Brain pericyte (primary cell): ENCODE measurements around the gene SEC61B.

Source experiments
- DNase-seq: peaks from one replicate; pipeline ENCODE4 v3.0.0-alpha.2; 2012; ENCODE audit warnings: low read depth, low spot score

SEC61B gene

GRCh38 chr9:99221621-99222415 lies at the start of gene SEC61B, which contains the start of gene ALG2:
Gene SEC61B (plus strand): TSS chr9:99222282. CDS start chr9:99222364, 82 bp downstream.
Gene ALG2 (minus strand): TSS chr9:99221942. CDS start chr9:99221894, 48 bp downstream.
- peak; percentile 91 for DNase-seq

DNA sequence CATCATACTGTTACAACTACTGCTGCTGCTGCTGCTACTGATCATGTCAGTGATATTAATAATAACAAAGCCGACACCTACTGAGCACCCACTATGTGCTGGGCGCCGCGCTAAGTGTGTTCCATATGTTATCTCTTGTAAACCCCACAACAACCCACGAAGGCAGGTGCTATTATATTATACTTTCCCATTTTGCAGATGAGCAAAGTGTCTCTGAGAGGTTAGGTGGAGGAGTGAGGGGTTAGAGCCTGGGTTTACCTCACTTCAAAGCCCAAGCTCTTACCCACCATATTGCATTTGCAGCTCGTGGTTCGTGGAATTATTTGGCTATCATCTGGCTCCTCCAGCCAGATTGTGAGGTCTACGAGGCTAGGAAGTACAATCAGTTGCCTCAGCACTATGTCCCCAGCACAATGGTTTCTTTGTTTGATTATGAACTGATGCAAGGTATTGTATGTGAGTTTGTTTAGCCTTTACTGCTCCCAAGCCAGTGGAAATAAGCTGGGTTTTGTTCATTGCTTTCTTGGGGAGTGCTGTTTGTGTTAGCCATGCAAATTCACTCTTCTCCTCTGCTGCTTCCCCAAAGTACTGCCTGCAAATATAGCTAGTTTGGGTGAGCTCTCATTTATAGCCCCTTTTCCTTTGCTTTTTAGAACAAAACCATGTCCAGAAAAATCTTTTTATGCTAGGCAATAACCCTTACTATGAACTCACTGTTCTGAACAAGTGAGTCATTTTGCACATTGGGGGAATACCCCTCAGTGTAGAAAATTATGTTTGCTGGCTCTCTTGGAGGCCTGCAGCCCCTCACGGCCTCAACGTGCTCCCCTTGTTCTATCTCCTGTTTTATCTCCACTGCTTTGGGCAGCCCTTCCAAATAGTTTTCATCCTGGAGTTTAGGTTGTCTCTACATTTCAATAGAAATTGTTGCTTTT lies 48.2 kb upstream of the SEC61B start:
- DNase-seq: no peak

DNA sequence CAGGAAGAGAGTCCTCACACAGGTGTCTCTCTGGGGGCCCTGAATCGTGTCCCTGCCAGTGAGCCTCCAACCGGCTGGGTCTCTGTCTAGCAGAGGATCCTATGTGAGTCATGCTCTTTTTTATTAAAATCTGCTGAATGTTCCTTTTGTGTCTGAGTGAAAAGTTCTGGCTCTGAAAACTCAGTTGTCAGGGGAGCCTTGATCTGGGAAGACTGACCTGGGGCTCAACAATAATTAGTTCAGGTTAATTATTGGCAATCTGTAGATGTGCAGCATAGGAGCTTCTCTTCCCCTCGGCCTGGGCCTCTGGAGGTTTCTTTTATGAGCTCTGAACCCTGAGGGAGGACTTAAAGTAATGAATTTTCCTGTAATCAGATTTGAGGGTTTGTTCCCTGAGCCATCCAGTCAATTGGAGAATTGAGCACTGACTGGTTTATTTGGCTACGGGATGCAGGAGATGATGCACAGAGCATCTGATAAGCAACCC lies 45.5 kb upstream of the SEC61B start:
- DNase-seq: no peak

GRCh38 chr9:99177576-99178366 lies 44.3 kb upstream of the SEC61B start:
- no peak for DNase-seq

DNA sequence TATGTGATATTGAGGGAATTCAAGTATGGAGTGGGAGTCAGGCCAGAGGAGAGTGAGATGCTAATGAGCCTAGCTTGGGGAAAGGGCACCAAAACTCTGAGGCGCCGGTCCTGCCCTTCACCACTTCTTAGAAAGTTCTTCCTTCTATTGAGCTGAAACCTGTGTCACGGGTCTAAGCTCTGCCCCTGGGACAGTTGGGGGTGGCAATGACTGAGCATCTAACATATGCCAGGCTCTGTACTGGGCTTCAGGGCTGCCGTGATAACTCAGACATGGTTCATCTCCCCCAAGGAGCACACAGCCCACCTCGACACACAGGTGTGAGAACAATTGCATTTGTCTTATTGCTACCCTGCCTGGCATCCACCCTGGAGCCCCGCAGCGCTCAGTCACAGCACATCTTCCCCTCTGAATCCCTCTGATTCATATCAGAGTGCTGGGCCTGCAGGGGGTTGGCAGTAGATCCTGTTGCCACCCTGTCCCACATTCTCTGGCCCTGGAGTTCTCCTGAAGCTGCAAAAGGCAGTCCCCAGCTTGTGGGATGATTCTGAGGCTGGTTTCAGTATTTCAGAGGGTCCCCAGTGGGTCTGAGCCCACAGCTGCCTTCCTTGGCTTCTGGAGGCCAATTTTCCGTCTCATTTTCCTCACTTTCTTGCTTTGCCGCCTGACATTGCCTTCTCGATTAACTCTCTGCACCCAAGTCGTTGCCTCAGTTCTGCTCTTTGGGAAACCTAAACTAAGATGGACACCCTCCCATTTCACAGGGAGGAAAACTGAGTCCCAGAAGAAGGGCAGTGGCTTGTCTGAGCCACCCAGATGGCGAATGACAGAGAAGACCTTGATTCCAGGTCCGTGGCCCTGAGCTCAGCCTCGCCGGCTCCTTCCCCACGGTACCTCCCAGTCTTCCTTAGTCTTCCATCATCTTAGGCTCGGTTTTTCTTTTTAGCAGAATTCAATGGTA lies 42.9 kb upstream of the SEC61B start:
- DNase-seq: no peak

GRCh38 chr9:99180199-99180598 lies 41.9 kb upstream of the SEC61B start:
- no peak for DNase-seq

- DNase-seq: no peak
Measured at GRCh38 chr9:99180662-99181061, 41.4 kb upstream of the SEC61B start.

GRCh38 chr9:99181206-99181605 lies 40.9 kb upstream of the SEC61B start:
- no peak for DNase-seq

DNA sequence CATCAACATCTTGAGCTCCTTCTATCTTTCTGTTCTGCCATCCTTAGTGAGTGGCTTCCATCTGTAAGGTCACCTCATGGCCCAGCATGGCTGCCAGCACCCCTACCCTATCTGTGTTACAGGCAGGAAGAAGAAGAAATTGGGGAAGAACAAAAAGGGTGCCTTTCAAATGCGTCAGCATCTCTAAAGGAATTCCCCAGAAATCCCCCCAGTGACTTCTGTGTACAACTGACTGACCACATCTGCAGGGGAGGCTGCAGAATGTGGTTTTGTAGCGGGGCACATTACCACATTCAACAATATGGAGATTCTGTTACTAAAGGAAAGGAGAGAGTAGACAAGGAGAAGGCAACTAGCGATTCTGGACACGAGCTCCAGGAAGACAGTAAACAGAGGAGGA lies 40.5 kb upstream of the SEC61B start:
- no peak for DNase-seq

GRCh38 chr9:99182356-99182755 lies 39.7 kb upstream of the SEC61B start:
- no peak for DNase-seq

- no peak for DNase-seq
Measured at GRCh38 chr9:99183616-99184015, 38.5 kb upstream of the SEC61B start.

- DNase-seq: no peak
Measured at GRCh38 chr9:99184110-99184474, 38.0 kb upstream of the SEC61B start.

DNA sequence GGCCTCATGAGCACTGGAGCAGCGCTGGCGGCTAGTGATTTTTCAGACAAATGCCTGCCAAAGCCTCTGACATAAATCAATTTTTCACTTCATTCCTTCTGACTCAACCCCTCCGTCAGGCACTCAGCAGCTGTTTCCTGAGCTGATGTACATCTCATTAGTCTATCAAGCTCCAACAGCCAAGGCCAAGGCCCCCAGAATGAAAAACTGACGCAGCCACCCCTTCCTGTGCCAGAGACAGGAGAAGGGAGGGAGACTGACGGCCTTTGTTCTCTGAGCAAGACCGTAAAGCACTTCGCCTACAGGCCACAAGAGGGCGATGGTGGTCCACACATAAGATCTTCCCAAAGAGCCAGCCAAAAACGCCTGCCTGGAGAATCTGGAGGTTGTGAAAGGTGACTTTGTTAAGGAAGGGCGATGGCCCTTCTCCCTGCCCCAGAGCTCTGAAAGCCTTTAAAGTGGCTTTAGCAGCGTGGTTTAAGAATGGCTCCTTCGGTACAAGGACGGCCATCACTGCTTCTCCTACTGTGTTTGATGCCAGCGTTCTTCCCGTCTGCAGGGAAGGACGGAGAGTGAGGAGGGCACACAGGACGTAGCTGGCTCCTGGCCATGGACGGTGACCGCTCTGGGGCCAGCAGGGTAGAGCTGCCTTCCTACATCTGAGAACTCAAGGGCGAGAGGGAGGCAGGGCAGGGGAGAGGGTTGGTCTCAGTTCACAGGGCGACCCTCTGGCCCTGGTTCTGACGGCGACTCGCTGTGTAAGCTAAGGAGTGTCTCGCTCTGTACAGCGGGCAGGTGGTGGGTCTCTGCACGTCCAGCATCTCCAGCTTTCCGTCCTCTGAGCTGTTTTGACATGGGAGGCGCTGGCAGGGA lies 37.4 kb upstream of the SEC61B start:
- DNase-seq: peak; percentile 46

DNA sequence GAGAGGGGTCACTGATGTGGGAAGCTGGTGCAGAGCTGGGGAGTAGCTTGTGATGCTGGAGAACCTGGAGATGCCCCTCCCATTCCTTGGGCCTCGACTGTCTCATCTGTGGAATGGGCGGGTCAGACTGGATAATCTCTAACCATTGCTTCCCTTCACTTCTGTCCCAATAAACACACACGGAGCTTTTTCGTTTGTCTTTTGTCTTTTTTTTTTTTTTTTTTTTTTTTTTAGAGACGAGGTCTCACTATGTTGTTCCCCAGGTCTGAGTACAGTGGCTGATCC lies 36.8 kb upstream of the SEC61B start:
- no peak for DNase-seq

DNA sequence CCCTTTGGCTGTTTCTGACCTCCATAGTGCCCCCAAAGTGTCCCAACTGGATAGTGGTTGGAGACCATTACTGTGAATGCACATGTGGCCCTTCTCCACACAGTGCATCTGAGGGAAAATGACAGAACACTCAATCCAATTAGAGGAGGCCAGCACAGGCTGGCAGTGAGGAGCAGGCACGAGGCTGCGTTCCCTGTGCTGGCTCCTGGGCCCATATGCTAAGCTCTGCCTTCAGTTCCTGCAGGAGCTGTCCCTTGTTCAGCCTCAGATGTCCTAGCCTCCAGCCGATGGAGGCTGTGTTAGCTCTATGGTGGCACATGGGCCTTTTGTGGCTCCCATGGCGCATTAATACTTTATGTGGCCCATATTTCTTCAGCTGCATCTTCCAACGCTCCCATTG lies 36.1 kb upstream of the SEC61B start:
- no peak for DNase-seq

DNA sequence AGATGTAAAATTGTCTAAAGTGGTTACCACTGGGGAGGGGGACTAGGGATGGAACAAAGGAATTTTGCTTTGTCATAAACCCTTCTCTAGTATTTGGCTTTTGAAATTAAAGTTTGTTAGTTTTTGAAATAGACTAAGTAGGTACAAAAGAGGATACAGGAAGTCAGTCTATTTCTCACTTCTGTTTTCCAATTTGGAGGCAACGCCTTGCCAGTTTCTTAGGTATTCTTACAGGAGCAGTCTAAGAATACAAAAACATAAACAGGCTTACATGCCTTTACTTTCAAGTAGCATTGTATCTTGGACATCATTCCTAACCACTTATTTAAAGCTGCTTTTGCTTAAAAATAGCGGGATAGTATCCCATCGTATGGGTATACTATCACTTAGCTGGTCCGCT lies 34.8 kb upstream of the SEC61B start:
- DNase-seq: no peak

DNA sequence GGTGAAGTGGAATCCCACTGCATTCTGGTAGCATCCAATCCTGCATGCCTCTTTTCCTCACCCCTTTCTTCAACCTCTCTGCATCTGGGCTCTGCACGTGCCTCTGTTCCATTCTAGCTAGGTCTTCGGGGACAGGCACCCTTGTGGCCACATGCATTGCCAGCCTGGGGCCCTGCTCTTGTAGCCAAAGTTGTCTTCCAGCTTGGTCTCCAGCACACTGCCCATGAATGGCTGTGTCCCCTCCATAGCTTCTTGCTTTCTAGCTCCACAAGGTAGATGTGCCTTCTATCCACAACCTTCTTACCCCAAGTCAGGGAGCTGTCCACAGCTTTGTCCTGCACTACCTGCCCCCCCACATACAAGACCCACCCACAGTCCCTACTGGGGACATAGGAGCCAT lies 32.9 kb upstream of the SEC61B start:
- DNase-seq: no peak

DNA sequence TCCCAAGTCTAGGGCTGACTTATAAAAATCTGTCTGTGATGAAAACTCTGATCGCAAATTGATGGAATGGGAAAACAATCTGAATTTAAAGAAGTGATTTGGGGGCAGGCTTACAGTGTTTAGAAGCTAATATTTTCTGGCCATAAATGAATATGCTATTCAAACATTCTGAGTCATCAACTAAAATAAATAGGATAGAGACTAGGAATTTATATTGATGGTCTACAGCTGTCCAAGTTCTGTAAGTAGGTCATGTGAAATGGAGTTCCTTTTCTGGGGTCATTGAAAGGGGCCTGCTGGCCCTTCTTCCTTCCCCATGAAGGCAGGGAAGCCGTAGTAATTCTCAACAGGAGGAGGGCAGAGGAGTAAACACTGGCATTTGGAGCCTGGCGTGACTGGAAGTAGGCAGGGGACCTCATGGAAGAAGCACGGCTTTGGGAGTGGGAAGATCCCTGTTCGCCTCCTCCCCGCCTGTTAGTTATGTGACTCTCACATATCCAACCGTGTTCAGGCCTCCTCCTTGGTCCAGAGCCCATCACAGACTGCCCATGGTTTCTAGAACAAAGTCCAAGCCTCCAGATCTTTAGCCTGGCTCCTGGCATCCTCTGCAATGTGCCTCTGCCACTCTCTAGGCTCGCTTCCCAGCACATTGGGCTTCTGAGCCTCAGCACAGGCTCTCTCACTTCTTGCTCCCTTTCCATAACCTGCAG lies 32.0 kb upstream of the SEC61B start:
- peak; percentile 6 for DNase-seq
